Stimulated activated CD4-positive, alpha-beta T cell treated with anti-CD3 and anti-CD28 coated beads, Interleukin-12 subunit alpha, Interleukin-12 subunit beta, amount 100 ng/mL, for 48 hours (primary cell): ENCODE data around the gene SFMBT1.

Experiments used
- DNase-seq, 3 donors: peaks; one replicate each; pipeline ENCODE4 v3.0.0-alpha.2; 2020; ENCODE audit warnings: low read depth in 2 of 3, low spot score in 1 of 3

Gene SFMBT1

DNA sequence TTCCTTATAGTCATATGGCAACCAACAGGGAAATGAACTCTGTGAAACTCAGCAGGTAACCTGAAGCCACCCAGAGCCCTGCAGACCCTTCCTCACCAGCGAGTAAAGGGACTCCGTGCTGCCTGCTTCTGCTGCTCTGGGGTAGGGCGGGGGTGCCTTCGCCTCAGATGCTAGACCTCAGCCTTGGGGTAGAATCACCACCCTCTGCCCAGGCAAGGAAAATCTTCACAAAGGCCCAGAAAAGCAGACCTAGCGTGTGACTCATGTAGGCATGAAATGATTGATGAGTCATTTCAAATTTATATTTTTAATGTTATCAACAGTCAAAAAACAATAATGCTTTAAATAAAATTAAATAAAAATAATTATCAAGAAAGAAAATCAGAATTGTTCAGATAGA, 155.1 kb downstream of the SFMBT1 start:
- peak in 2 of 3 donors; percentile 19 to 37 for DNase-seq

DNA sequence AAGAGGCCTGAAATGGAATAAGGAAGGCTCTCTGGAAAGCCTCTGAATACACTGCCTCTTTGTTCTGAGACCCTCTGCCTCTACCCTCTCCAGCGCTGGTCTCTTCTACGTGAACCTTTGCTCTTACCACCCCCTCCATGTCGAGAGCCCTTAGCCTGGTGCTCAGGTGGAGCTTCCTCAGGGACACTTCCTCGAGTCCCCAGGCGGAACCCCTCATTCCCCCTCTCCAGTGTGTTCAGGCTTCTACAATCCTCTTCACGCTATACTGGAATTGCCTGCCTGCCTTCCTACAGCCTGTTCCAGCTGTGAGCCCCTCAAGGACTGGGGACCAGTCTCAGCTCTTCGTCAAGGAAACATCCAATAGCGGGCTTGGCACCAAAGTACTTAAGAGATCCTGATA, 156.0 kb downstream of the SFMBT1 start:
- DNase-seq, result no peak

DNA sequence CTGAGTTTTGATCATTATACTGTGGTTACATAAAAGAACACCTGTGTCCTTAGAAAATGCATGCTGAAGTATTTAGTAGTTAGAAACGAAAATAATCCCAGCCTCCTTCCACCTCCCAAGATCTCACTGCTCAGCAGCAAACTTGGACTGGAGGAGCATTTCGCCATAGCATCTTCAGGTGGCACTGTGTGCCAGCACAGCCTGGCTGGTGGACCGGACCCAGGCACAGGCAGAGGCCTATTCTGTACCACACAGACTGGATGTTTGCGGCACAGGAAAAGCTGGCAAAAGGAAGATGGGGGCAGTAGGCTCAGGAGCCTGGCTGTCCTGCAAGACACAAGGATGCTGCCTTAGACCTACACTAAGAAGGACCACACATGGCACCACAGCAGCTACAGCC, 158.7 kb downstream of the SFMBT1 start:
- no peak for DNase-seq

DNA sequence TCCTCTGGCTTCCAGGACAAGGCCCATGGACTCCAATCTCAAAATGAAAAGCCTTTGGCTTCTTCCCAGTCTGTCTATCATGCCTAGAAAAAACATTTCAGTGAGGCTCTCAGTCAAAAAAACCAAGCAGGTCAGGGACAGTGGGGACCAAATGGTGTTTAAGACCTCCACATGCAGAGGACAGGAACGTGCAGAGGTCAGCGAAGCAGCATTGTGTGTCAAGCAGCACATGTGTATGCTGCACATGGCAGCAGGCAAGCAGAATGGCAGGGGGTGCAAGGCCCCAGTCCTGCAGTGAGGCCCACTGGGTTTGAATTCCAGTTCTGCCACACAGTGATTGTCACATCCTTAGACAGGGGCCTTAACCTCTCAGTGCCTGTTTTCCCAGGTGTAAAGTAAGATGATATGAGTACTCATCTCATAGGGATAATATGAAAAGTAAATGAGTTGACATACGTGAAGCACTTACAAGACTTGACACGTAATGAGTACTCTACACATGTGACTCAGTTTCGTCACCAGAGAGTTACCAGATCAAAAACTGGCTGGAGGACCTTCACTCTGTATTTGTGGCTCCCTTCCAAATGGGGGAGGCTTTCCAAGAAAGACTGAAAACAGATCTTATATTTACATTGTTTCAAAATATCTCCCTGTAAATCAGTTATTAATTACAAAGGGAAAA, 159.7 kb downstream of the SFMBT1 start:
- no peak for DNase-seq

DNA sequence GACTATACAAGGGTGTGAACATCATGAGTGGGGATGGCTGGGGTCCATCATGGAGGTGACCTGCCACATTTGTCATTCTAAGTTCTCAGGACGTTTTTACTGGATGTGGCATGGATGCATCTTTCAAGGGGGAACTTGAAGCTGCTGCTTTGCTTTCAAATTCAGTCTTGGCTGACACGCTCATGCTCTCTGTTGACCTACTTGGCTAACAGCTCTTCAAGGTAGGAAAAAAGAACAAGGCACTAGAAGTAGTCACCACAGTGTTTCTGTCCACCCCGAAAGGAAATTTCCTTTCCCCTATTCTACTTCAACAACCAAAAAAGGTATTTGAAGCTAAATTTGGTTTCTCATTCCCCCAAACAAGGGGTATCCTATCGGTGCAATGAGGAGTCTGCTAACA, 163.5 kb downstream of the SFMBT1 start:
- DNase-seq, result no peak

DNA sequence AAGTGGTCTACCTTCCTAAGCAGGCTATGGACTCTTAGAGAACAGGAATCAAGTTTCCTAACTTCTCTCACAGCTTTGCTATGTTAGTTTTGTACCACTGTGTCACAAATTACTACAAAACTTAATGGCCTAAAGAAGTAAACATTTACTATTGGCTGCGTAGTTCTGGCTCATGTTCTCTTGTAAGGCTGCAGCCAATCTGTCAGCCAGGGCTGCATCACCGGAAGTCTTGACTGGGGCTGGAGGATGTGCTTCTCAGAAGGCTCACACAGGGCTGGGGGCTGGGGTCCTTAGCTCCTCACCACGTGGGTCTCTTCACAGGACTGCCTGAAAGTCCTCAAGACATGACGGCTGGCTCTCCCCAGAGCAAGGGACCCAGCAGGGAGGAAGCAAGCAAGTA, 164.0 kb downstream of the SFMBT1 start:
- DNase-seq, result no peak

DNA sequence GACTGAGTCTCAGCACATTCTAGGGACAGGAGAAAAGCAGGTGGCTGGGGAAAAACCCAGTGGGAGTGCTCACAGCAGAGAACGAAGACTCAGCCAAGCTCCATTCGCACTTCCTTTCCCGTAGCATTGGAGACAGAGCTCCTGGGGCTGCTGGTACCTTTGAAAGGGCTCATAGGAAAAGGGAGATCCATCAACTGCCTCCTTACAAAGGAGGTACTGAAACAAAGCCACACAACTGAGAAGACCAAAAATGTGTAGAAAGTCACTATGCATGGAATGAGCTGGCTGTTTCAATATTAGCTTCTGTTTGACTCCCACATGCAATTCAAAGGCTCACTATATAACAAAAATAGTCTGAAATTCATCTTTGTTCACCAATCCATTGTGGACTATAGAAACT, 165.4 kb downstream of the SFMBT1 start:
- no peak for DNase-seq

DNA sequence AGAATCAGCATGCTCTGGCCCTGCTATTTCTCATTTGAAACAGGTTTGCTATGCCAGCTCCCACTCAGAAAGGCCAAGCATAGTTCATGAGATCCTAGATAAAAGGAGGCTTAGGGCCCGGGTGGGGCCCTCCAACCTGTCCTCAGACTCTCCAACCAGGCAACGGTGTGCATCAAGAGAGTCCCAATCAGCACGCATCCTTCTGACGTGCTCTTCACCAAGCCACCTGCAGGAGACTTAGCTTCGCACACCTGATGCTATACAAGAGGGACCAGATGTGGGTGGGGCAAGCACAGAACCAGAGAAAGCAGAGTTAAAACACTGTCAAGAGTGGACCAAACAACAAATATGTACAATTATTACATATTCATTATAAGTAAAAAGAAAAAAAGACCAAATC, 165.8 kb downstream of the SFMBT1 start:
- no peak for DNase-seq

DNA sequence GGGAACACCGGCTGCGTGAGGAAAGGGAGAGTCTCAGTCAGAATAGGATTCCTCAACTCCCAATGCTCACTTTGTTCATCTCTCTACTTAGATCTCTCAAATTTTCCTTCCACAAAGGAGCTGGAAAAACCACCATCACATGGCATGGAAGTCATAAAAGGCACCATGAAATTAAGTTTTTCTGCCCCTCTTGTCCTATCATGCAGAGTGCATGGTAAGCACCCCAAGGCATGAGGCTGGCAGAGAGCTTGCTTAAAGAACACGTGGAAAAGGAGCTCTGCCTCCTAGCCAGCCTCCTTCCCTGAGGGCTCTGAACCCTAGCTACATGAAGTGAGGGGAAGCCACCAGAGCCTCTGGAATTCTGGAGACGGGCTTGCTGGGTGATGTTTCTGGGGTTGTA, 166.3 kb downstream of the SFMBT1 start:
- no peak for DNase-seq

DNA sequence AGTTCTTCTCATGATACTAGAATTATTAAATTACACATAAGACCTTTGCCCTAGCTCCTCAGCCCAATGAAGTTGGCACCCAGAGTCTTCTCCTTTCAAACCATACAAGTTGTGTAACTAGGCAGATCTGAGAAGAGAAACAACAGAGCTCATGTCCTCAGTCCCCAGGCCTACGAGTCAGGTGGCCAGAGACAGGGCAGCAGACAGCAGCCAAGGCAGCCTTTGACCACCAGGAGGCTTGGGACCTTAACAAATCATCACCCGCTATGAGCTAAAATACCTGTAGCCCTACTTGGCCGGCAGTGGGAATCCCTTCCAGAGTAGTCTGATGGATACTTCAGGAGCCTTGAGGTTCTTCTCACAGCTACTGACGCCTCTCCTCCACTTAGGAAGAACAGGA, 166.8 kb downstream of the SFMBT1 start:
- no peak for DNase-seq

DNA sequence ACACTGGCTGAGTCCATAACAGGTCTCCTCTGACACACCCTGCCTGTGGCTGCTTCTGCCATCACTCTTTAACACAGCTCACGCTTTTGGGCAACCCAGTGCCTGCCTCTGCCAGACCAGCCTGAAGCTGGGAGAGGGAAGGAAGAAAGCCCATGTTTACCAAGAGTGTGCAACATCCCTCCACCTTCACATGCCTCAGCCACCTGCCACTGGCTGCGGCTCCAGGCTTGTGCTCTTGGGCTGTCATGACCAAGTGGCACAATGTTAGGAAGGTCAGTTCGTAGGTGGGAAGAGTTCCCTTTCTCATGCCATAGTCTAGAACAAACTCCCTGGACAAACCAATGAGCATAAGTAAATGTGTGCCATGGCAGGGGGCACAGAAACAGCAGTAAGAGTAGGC, 168.8 kb downstream of the SFMBT1 start:
- DNase-seq, result no peak

DNA sequence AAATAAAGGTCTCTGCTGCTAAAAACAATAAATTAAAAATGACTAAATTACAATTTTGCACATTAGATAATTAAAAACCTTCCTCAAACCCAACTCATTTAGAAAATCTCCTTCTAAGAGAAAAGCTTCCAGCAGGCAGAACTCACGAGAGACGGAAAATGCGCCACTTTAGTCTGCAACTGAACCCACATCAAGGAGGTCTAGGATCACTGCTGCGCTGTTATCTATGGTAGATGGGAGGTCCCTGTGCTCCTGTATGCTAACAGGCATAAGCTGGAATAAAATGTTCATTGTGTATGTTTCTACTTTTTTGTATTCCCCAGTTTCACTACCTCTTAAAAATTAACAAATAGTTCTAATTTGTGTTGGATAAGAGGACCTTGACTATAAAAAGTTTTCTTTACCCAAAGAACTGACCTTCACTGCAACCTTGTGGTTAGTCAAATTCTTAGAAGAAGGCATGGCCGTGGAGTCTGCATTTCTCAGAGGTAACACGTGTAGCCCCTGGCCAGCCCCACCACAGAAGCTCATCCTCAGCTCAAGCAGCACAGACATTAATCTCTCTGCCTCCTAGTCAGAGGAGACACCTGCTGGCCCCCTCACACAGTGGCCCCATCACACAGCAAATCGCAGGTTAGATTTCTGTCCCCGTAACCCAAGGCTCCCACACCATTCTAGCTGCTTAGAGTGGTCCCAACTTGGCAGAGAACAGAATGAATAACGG, 170.8 kb downstream of the SFMBT1 start:
- no peak for DNase-seq

DNA sequence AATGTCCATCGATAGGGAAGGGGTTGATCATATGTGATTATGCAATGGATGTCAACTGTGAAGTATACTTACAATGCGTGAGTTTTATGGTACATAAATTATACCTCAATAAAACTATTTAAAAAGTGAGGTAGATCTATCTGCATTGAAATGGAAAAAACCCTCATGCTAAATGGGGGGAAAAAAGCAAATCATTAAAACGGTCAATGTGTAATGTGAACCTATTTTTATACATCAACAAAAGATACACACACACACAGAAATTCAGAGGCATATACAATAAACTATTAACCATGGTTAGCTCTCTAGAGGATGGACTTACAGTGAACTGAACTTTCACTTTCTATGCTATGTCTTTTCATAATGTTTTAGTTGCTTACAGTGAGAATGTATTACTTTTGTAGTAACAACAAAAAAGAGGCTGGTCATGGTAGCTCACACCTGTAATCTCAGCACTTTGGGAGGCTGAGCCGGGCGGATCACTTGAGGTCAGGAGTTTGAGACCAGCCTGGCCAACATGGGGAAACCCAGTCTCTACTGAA, 171.6 kb downstream of the SFMBT1 start:
- no peak for DNase-seq

DNA sequence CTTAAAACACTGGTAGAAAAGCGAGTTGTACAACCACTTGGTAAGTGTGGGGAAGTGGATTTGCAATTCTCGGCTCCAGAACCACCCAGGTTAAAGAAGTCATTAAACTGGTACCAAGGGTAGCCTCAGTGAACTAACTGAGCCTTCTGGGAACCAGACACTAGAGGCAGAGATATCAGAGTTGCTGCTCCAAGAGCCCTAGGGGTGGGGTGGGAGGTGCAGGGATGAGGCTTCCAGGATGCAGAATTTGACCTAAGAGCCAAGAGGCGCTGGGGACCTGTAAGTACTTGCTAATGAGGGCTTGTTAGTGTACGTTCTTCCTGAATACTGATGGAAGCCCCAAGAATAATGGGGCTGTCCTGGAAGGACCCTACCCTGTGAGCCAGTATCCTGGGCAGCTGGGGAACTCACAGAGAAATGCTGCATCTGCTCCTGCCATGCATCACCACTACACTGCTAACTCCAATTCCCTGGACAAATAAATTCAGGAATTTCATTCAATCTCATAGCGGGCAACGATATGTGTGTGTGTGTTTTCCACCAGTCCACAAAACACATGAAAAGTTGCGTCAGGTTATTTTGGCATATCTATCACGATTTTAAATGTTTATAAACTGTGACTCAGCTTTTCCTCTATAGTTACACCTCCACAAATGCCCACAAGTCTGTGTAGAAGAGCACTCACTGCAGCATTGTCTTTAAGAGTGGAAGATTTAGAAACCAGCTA, 172.3 kb downstream of the SFMBT1 start:
- no peak for DNase-seq

DNA sequence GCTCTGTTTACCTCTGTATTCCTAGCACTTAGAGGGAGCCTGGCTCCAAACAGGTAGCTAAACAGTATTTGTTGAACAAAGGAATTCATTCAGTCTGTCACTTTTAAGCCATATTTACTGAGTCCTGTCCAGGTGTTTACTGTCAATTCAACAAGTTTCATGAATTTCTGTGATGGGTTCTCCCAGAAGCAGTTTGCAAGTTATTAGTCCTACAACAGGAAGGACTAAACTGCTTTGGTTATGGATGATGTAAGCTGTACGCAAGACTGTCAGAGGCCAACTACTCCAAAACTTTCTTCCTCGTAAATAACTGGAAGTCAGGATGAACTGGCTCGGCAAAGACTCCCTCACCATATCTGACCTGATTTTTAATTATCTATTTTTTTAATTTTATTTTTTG, 173.6 kb downstream of the SFMBT1 start:
- DNase-seq, result no peak

DNA sequence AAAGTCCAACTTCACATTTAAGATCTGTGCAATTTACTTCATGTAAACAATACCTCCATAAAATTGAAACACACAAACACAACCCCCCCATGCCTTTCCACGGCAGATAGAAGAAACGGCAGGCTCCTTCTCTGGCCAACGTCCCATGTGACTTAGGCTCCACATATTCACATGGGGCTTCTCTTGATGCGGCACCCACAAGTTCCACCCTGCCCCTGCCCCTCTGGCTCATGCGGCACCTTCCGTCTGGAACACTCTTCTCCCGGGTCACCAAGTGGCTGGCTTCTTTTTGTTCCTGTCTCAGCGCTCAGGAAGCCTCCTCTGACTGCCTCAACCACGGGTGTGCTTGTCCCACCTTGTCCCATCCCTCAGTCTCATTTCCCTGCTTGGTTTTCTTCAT, 174.1 kb downstream of the SFMBT1 start:
- no peak for DNase-seq

DNA sequence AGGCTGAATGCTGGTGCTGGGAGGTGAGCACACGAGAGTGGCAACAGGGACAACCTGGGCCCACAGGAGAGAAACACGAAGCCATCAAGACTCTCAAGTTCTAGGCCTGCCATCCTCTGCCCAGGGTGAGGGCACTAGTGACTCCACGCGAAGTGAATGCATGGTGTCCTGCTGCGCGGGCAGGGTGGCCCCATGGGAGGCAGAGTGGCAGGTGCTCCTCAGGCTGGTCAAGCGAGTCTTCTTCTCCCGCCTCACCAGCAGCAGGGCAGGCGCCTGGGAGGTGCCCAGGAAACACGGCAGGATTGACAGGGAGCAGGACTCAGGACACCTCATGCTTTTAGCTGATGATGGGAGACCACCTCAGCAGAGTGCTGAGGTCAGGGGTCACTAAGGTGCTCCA, 175.4 kb downstream of the SFMBT1 start:
- no peak for DNase-seq

DNA sequence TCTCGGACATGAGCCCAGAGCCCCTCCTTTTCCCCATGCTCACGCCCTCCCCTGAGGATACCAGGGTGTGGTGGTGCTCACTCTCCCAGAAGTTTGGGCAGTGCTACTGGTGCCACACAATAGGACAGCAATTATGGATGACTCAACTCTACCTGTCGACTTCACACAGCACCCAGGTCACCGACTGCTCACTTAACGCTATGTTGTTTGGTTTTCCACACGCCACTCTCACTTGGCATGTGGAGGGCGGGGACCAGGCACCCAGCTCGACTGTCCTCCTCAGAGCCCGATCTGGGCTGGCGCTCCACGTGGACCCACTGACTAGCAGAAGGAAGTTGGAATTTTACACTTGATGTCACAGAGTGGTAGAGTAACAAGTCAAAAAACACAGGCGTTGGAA, 179.4 kb downstream of the SFMBT1 start:
- no peak for DNase-seq

DNA sequence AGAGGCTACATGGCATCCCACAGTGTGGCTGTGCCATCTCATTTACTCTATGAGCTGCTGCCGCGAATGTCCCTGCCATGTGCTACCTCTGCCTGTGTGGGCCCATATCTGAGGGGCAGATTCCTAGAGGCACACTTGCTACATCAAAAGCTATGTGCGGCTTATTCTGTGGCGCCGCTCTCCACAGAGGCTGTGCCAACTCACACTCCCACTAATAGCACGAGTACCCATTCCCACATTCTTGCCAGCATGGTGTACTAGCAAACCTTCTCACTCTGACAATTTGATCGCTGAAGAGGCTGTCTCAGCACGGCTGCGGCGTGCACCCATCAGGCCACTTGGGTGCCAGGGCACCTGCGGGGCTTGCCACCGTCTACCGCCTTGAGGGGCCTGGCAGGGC, 179.9 kb downstream of the SFMBT1 start:
- DNase-seq, result no peak

DNA sequence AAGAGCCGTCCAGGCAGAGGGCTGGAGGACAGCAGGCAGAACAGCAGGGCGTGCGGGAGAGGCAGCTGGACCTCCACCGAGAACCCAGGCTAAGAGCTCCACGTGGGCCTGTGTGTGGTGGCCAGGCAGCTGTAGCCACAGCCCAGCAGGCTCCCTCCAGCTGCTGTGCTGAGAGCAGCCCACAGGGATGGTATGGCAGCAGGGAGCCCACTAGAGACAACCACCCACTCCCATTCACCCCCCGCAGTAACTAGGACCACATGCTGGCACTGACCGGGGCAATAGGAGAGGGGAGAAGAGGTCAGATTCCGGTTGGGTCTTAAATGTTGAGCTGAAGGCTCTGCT, 185.5 kb downstream of the SFMBT1 start:
- DNase-seq, result no peak

DNA sequence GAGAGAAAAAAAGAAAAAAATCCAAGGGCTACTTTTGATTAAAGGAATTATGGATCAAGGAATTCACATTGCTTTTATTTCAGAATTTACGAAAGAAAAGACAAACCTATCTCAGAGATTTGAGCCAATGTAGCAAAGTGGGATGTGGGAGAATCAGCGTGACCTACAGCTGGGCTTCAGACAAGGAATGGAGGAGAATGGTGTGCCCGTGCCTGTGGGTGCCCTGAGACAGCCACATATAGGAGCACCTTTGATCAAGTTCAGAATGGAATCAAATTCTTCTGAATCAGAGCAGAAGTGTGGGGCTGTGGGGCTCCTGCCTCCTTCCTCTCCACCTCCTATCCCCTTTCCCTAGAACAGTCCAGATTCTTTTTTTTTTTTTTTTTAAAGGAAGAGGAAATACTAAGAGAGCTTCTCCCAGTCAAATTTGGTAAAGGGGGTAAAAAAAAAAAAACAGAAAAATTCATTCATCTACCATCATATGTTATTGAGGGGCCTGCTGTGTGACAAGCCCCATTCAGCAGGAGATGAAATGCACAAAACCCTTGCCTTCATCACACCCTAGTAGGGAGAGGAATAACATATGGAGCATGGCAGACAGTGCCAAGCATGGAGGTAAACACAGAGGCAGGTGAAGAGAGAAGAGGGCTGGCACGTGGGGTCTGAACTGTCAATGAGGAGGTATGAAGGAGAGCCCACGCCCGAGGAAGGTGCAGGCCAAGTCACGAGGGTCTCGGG, 186.0 kb downstream of the SFMBT1 start:
- DNase-seq, result no peak

DNA sequence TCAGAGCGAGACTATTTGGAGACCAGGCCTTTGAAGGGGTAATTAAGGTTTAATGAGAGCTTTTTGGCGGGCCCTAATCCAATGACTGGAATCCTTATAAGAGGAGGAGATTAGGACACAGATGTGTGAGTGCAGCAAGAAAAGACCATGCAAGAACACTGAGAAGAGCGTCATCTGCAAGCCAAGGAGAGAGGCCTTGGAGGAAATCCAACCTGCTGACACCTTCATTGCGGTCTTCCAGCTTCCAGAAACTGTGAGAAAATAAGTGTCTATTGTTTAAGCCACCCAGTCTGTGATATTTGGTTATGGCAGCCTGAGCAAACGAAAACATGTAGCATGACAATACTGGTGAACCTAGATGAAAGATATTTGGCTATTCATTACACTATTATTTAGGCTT, 188.0 kb downstream of the SFMBT1 start:
- no peak for DNase-seq
